Ovary (tissue), 9 donors: ENCODE data around the gene HDAC9. TPM values are rescaled to one million over a fixed set of nuclear protein-coding genes. Genes with fewer than 3 reads are reported as not detected.

Experiments used
- DNase-seq, 5 donors: peaks; one replicate each; pipeline ENCODE4 v3.0.0-alpha.2; 2019 to 2020
- H3K27ac ChIP-seq, 2 donors: fragments of 200-600 bp; one replicate each; pipeline versions ENCODE4 v1.5.1 to v1.8.0; 2019 to 2022
- H3K27me3 ChIP-seq: fragments of 200-600 bp; one replicate; pipeline ENCODE4 v1.8.0; 2022
- H3K36me3 ChIP-seq: fragments of 200-600 bp; sonication (generic); one replicate; pipeline ENCODE4 v1.5.1; 2019
- H3K4me1 ChIP-seq: one replicate; pipeline ENCODE4 v1.8.1; 2013; ENCODE audit warnings: mild to moderate bottlenecking, moderate library complexity; ENCODE audit not compliant: insufficient read depth
- H3K4me3 ChIP-seq: fragments of 200-600 bp; sonication (generic); one replicate; pipeline ENCODE4 v1.5.1; 2017
- H3K9me3 ChIP-seq, 2 donors: fragments of 200-600 bp in 1 of 2; sonication (generic) in 1 of 2; one replicate each; pipeline versions ENCODE4 v1.5.1 to v1.8.1; 2013 to 2019; ENCODE audit warnings: mild to moderate bottlenecking in 1 of 2, moderate library complexity in 1 of 2
- EP300 ChIP-seq: sonication (generic); formaldehyde crosslinking; IDR thresholded peaks from one replicate; pipeline ENCODE4 v1.6.1; 2017; ENCODE audit warnings: antibody characterized with exemption
- POLR2A ChIP-seq: fragments of 450-650 bp; IDR thresholded peaks from one replicate; pipeline ENCODE4 v1.6.1; 2017; ENCODE audit warnings: antibody characterized with exemption, mild to moderate bottlenecking, moderate library complexity
- WGBS, 3 donors: extraction: QIAGEN DNeasy Blood & Tissue Kit in 1 of 3; methylation state at CpG; one replicate each; pipeline versions ENCODE4 v1.1.5 to v1.1.7; 2013 to 2017; 5-methylcytosine and 5-hydroxymethylcytosine counted together
- intact Hi-C, 4 donors: fragments of 100-400 bp; cut with DNase I; formaldehyde crosslinking; loops; one replicate each; pipeline versions ENCODE4 v1.11.0 to v1.15.1; 2022 to 2023
- polyA plus RNA-seq, 2 donors: library from polyadenylated mRNA; stranded (reverse); fragments of 200-250 nt in 1 of 2; fragments of 350-450 nt in 1 of 2; fragmentation: Illumina TruSeq in 1 of 2; extraction: RNeasy Lipid Tissue Mini Kit (QIAGEN cat#74804) in 1 of 2; gene quantifications; one replicate each; pipeline ENCODE4 v1.2.3, GENCODE V29; 2013 to 2014
- total RNA-seq, 7 donors: library from RNA; depleted of rRNA in 2 of 7; stranded (reverse); fragments of >200 nt in 2 of 7; fragmentation: NEBNext Ultra II Directional in 3 of 7; extraction: Animal tissue kit (Norgen Biotek cat#: 25700) in 3 of 7; gene quantifications; one replicate each; pipeline versions ENCODE4 v1.1.0 to v1.2.4, GENCODE V29; 2016 to 2023
- TF ChIP-seq, protein P1 (sequence below), 3 donors: fragments of 450-650 bp in 2 of 3; fragments of 200-600 bp in 1 of 3; IDR thresholded peaks; one replicate each; pipeline versions ENCODE4 v1.5.1 to v1.8.0; 2016 to 2022; ENCODE audit warnings: antibody characterized with exemption in 3 of 3, mild to moderate bottlenecking in 1 of 3
- donor health status: DM: no; HTN: no; CAD: no; lungs with moderate emphysema.
- donor health status: DM: no; HTN: no; CAD: no.
- donor health status: Bipolar disorder and iron deficiency.
- donor health status: DM: yes; HTN: yes; CAD: no.
- donor health status: DM: no; HTN: no; CAD: no.
- donor health status: DM: yes; HTN: yes; CAD: no.

HDAC9 gene
- total and polyA plus RNA-seq, 9 donors: 1.7 to 22.3 (median 6.0) TPM

DNA sequence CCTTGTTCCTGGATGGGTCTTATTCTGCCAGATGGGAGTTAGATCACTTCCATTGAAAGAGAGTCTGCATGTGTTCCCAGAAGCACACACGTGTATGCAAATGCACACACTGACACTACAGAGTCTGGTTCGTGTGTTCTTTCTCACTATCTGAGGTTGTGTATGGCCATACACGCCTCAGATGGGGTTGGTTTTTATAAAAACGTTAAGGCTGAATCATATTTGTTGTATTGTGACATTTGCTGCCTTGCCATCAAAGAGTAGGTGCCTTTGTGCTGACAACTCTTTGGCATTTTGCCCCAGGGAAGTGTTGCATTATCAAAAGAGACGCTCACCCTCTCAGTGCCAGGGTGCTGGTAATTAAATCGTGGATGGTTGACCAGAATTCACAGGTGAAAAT lies 37.7 kb upstream of the HDAC9 start:
- Histone ChIP-seq H3K9me3 (no peaks in the 10 kb centered on the region), H3K27me3 (no peaks in the 10 kb centered on the region), H3K4me1 (no peaks in the 10 kb centered on the region), H3K4me3 (no peak overlapping the region), H3K36me3 (no peaks in the 10 kb centered on the region), H3K27ac (no peak overlapping the region)
- TF ChIP-seq EP300: no peak
- TF ChIP-seq, protein P1, sequence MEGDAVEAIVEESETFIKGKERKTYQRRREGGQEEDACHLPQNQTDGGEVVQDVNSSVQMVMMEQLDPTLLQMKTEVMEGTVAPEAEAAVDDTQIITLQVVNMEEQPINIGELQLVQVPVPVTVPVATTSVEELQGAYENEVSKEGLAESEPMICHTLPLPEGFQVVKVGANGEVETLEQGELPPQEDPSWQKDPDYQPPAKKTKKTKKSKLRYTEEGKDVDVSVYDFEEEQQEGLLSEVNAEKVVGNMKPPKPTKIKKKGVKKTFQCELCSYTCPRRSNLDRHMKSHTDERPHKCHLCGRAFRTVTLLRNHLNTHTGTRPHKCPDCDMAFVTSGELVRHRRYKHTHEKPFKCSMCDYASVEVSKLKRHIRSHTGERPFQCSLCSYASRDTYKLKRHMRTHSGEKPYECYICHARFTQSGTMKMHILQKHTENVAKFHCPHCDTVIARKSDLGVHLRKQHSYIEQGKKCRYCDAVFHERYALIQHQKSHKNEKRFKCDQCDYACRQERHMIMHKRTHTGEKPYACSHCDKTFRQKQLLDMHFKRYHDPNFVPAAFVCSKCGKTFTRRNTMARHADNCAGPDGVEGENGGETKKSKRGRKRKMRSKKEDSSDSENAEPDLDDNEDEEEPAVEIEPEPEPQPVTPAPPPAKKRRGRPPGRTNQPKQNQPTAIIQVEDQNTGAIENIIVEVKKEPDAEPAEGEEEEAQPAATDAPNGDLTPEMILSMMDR (IDR thresholded peaks at IDR 0.05): no peak
- no peak for TF ChIP-seq POLR2A
- intact Hi-C loops: no loop called here
- WGBS, 3 donors: 70 to 75% (median 74%) methylated on average over 6 of the region's 6 CpGs
- DNase-seq: no peak

DNA sequence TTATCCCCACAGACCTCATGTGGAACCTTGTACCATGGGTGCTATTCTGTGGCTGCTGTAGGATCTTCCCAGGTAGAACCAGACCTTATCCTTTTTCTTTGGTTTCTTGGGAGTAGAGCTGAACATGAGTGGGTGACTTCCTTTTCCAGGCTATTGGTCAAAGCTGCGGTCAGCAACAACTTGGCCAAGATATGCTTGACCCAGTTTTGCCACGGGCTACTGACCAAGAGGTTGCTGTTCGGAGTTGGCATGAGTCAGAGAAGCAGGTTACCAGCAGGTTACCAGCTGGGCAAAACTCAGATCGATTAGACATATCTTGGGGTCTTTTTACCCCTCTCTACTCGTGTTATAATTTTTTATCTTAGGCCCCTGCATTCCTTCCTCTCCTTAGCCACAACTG lies 36.7 kb upstream of the HDAC9 start:
- Histone ChIP-seq H3K9me3 (no peaks in the 10 kb centered on the region), H3K27ac (no peak overlapping the region), H3K4me3 (no peak overlapping the region), H3K36me3 (no peaks in the 10 kb centered on the region), H3K4me1 (no peaks in the 10 kb centered on the region), H3K27me3 (no peaks in the 10 kb centered on the region)
- TF ChIP-seq EP300: no peak
- TF ChIP-seq, protein P1 (IDR thresholded peaks at IDR 0.05): no peak
- TF ChIP-seq POLR2A: no peak
- intact Hi-C loops: no loop called here
- DNase-seq: no peak
- WGBS, 3 donors: 57 to 70% (median 64%) methylated on average over 5 of the region's 5 CpGs

DNA sequence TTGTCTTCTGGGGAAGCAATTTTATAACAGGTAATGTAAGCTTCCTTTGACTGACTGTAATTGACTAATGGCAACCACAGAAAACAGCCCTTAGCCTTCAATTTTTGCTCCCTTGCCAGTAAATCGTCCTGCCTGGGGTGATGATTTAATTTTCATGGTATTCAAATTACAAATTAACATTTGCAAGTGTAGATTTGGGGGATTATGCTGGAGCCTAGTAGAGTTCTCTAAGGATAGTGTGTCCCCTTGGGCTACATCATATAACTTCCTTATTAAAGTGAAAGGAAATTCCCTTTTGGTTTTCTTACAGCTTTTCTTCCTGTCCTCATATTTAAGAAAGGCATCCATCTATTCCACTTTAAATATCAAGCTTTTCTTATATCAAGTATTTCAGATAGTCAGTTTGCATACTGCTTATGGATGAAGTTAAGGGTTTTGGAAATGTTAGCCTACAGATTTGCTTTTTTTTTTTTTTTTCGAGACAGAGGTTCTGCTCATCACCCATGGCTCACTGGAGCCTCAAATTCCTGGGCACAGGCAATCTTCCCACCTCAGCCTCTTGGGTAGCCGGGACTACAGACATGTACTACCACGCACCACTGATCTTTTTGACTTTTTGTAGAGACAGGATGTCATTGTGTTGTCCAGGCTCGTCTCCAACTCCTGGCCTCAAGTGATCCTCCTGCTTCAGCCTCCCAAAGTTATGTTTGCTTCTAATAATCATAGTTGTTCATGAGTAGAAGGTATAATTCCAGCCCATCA lies 35.9 kb upstream of the HDAC9 start:
- Histone ChIP-seq H3K9me3 (no peaks in the 10 kb centered on the region), H3K4me1 (no peaks in the 10 kb centered on the region), H3K27ac (no peak overlapping the region), H3K4me3 (no peak overlapping the region), H3K36me3 (no peaks in the 10 kb centered on the region), H3K27me3 (no peaks in the 10 kb centered on the region)
- WGBS, 3 donors: 71 to 80% (median 74%) methylated on average over 5 of the region's 5 CpGs
- intact Hi-C loops: no loop called here
- no peak for DNase-seq
- TF ChIP-seq POLR2A (no peak), EP300 (no peak)
- TF ChIP-seq, protein P1 (IDR thresholded peaks at IDR 0.05): no peak

DNA sequence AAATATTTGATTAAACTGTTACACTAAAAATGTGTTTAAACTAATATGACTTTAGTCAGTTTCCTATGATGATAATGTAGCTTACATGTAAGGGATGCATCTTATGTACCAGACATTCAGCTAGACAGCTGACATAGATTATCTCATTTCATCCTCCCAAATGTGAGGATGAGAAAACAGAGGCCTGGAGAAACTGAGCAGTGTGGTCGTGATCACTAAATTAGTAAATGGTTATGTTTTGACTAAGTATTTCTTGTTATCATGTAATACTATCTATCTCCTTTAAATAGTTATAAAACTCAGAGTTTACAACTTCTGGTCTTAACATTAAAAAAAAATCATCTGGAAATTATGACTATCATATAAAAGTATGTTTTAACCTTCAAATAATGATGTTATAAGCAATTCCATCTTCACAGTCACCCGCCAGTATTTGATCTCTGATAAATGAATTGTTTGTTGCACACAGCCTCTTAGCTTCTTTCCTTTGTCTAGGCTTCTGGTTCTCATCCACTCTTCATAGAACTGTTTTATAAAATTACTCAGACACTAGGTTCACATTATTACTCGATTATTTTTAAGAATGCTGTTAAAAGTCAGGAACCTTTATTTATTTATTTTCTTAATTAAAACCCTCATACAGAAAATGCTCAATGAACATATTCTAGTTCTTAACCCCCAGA lies 33.6 kb upstream of the HDAC9 start:
- Histone ChIP-seq H3K4me1 (no peaks in the 10 kb centered on the region), H3K36me3 (no peaks in the 10 kb centered on the region), H3K4me3 (no peak overlapping the region), H3K27ac (no peak overlapping the region), H3K27me3 (no peaks in the 10 kb centered on the region), H3K9me3 (no peaks in the 10 kb centered on the region)
- intact Hi-C loops: no loop called here
- 57 to 84% (median 69%) methylated on average over 3 of the region's 3 CpGs for WGBS, 3 donors
- TF ChIP-seq POLR2A: no peak
- no peak for TF ChIP-seq EP300
- TF ChIP-seq, protein P1 (IDR thresholded peaks at IDR 0.05): no peak
- DNase-seq: no peak
